Keratinocyte (primary cell): ENCODE results near the gene TP63. TPM values are rescaled to one million over a fixed set of nuclear protein-coding genes. Genes with fewer than 3 reads are reported as not detected.

ENCODE experiments used
- DNase-seq: peaks from one replicate; pipeline ENCODE4 v3.0.0-alpha.2; 2011; ENCODE audit warnings: low read depth, missing footprints, low spot score
- FAIRE-seq: peaks from 2 replicates; lab custom pipeline; 2011; peaks lifted over from hg19 to GRCh38; lab: Jason Lieb, UNC
- H2AFZ ChIP-seq: 2 replicates; pipeline ENCODE4 v1.6.0; 2012; ENCODE audit warnings: low read length, control low read depth, inconsistent platforms; ENCODE audit not compliant: control insufficient read depth
- H3K27ac ChIP-seq: 2 replicates; pipeline ENCODE4 v1.5.1; 2011; ENCODE audit warnings: low read length; ENCODE audit not compliant: control insufficient read depth, insufficient read depth
- H3K27me3 ChIP-seq: 3 replicates; pipeline ENCODE4 v1.6.0; 2011; ENCODE audit warnings: low read length; ENCODE audit not compliant: control insufficient read depth, insufficient read depth; ENCODE audit errors: extremely low read depth
- H3K36me3 ChIP-seq, 2 experiments: 2 replicates in 1 of 2; 3 replicates in 1 of 2; pipeline ENCODE4 v1.5.1; 2011; ENCODE audit warnings: low read length in 2 of 2, mild to moderate bottlenecking in 1 of 2; ENCODE audit not compliant: control insufficient read depth in 2 of 2, insufficient read depth in 2 of 2; ENCODE audit errors: extremely low read depth in 1 of 2
- H3K4me1 ChIP-seq: 3 replicates; pipeline ENCODE4 v1.5.1; 2011; ENCODE audit warnings: low read length; ENCODE audit not compliant: control insufficient read depth, insufficient read depth; ENCODE audit errors: extremely low read depth
- H3K4me2 ChIP-seq: 3 replicates; pipeline ENCODE4 v1.6.0; 2011; ENCODE audit warnings: low read depth, low read length; ENCODE audit not compliant: control insufficient read depth, insufficient read depth; ENCODE audit errors: extremely low read depth
- H3K4me3 ChIP-seq, 3 experiments: fragments of 200-600 bp in 1 of 3; sonication (generic) in 1 of 3; 2 replicates in 2 of 3; 3 replicates in 1 of 3; pipeline ENCODE4 v1.5.1; 2011 to 2016; ENCODE audit warnings: low read length in 3 of 3, mild to moderate bottlenecking in 3 of 3, control low read depth in 2 of 3, inconsistent platforms in 1 of 3, low read depth in 1 of 3, mixed read lengths in 1 of 3, mixed run types in 1 of 3, moderate library complexity in 1 of 3; ENCODE audit not compliant: control insufficient read depth in 2 of 3, insufficient read depth in 2 of 3; ENCODE audit errors: extremely low read depth in 1 of 3
- H3K79me2 ChIP-seq: 2 replicates; pipeline ENCODE4 v1.6.0; 2012; ENCODE audit warnings: low read length; ENCODE audit not compliant: control insufficient read depth, insufficient read depth
- H3K9ac ChIP-seq: 3 replicates; pipeline ENCODE4 v1.6.0; 2011; ENCODE audit warnings: low read length; ENCODE audit not compliant: control insufficient read depth, insufficient read depth; ENCODE audit errors: extremely low read depth
- H3K9me1 ChIP-seq: 3 replicates; pipeline ENCODE4 v1.6.0; 2011; ENCODE audit warnings: low read length; ENCODE audit not compliant: control insufficient read depth, insufficient read depth; ENCODE audit errors: extremely low read depth
- H3K9me3 ChIP-seq: 2 replicates; pipeline ENCODE4 v1.5.1; 2012; ENCODE audit warnings: low read depth, low read length; ENCODE audit not compliant: control insufficient read depth
- H4K20me1 ChIP-seq: 3 replicates; pipeline ENCODE4 v1.6.0; 2011; ENCODE audit warnings: low read length; ENCODE audit not compliant: control insufficient read depth, insufficient read depth; ENCODE audit errors: extremely low read depth
- CTCF ChIP-seq, 3 experiments: IDR thresholded peaks in 1 of 3; conservative IDR thresholded peaks in 1 of 3; optimal IDR thresholded peaks in 1 of 3; 2 replicates in 2 of 3; 3 replicates in 1 of 3; pipeline versions ENCODE3 to v1.5.1; 2011; ENCODE audit warnings: low read length in 3 of 3, mild to moderate bottlenecking in 3 of 3, moderate library complexity in 2 of 3, control low read depth in 1 of 3, inconsistent platforms in 1 of 3; ENCODE audit not compliant: insufficient read depth in 2 of 3; ENCODE audit errors: extremely low read depth in 1 of 3
- EZH2 ChIP-seq: IDR thresholded peaks from one replicate; pipeline ENCODE4 v1.6.1; 2012; ENCODE audit warnings: inconsistent platforms, mild to moderate bottlenecking, low read length, moderate library complexity
- dilution Hi-C: fragments of 300-500 bp; cut with MboI; formaldehyde crosslinking; loops from one replicate; pipeline ENCODE4 v1.7.0; 2020; ENCODE audit warnings: low sequenced_read_pairs; ENCODE audit not compliant: extremely low pct_ligation_motif_present
- polyA plus RNA-seq, 5 experiments: library from polyadenylated mRNA; depleted of rRNA in 3 of 5; stranded (reverse) in 3 of 5; stranded (forward) in 1 of 5; unstranded in 1 of 5; fragments of >200 nt; gene quantifications; 1 replicate in 1 of 5; 2 replicates in 3 of 5; 3 replicates in 1 of 5; pipeline versions ENCODE4 v1.2.1 to v1.2.3, GENCODE V29; 2011 to 2012; ENCODE audit warnings: missing spikeins in 2 of 5, low read depth in 1 of 5, low replicate concordance in 1 of 5

TP63 gene
- polyA plus RNA-seq, 1 donor (not counting 4 experiments of a cell fraction or from before 2014, with no cell fraction given) = 214 TPM

- dilution Hi-C loops = no loop called here
- H3K27ac ChIP-seq = peak overlapping the region; percentile 42
These were observed 172.1 kb downstream of the TP63 start for GRCh38 chr3:189803254-189803653.

GRCh38 chr3:189805375-189806067, 174.3 kb downstream of the TP63 start:
- Histone ChIP-seq H3K79me2 (peaks cover 89% of the 10 kb centered on the region), H3K4me3 (no peak overlapping the region), H2AFZ (no peak overlapping the region), H3K27me3 (no peaks in the 10 kb centered on the region), H3K9me3 (no peaks in the 10 kb centered on the region), H3K9ac (no peak overlapping the region), H3K36me3 (peaks cover 18 to 47% of the 10 kb centered on the region in 2 experiments), H3K4me2 (peak overlapping the region; percentile 57), H3K4me1 (peaks cover 60% of the 10 kb centered on the region), H3K27ac (peak overlapping the region; percentile 39), H4K20me1 (peaks cover 3% of the 10 kb centered on the region), H3K9me1 (peaks cover 2% of the 10 kb centered on the region)
- TF ChIP-seq CTCF (optimal IDR thresholded peaks at IDR 0.05 in 1 of 3, IDR thresholded peaks at IDR 0.05 in 1 of 3, conservative IDR thresholded peaks at IDR 0.05 in 1 of 3; ENCODE audit: extremely low read depth in 1 of 3, insufficient read depth in 2 of 3, low read length in 3 of 3) (no peak), EZH2 (no peak)
- FAIRE-seq (peak; percentile 71), DNase-seq (no peak)
- dilution Hi-C loops = no loop called here

More at GRCh38 chr3:189803254-189803653, 172.1 kb downstream of the TP63 start:
- no peak overlapping the region for H3K9ac ChIP-seq
- no peak overlapping the region for H3K4me2 ChIP-seq
- FAIRE-seq (no peak), DNase-seq (no peak)
- peaks cover 82% of the 10 kb centered on the region for H3K4me1 ChIP-seq
- no peak overlapping the region for H2AFZ ChIP-seq
- peaks cover 2% of the 10 kb centered on the region for H3K9me1 ChIP-seq
- H3K4me3 ChIP-seq = no peak overlapping the region
- H3K79me2 ChIP-seq = peaks cover 97% of the 10 kb centered on the region
- TF ChIP-seq EZH2 = no peak
- TF ChIP-seq CTCF (optimal IDR thresholded peaks at IDR 0.05 in 1 of 3, IDR thresholded peaks at IDR 0.05 in 1 of 3, conservative IDR thresholded peaks at IDR 0.05 in 1 of 3; ENCODE audit: extremely low read depth in 1 of 3, insufficient read depth in 2 of 3, low read length in 3 of 3) = no peak
- no peaks in the 10 kb centered on the region for H3K9me3 ChIP-seq
- no peaks in the 10 kb centered on the region for H3K27me3 ChIP-seq
- H4K20me1 ChIP-seq = peaks cover 8% of the 10 kb centered on the region
- H3K36me3 ChIP-seq = peaks cover 9 to 41% of the 10 kb centered on the region in 2 experiments
